HG02623 (cell line): ENCODE measurements around the gene BEAN1.
A peak's percentile ranks its signal among the peaks of the same experiment; 100 is the strongest.

Source experiments
- ATAC-seq: cut with Tn5 transposase; IDR thresholded peaks from one replicate; pipeline ENCODE4 v1.9.1; 2021; ENCODE audit warnings: moderate library complexity; ENCODE audit not compliant: unreplicated experiment

The BEAN1 gene

DNA sequence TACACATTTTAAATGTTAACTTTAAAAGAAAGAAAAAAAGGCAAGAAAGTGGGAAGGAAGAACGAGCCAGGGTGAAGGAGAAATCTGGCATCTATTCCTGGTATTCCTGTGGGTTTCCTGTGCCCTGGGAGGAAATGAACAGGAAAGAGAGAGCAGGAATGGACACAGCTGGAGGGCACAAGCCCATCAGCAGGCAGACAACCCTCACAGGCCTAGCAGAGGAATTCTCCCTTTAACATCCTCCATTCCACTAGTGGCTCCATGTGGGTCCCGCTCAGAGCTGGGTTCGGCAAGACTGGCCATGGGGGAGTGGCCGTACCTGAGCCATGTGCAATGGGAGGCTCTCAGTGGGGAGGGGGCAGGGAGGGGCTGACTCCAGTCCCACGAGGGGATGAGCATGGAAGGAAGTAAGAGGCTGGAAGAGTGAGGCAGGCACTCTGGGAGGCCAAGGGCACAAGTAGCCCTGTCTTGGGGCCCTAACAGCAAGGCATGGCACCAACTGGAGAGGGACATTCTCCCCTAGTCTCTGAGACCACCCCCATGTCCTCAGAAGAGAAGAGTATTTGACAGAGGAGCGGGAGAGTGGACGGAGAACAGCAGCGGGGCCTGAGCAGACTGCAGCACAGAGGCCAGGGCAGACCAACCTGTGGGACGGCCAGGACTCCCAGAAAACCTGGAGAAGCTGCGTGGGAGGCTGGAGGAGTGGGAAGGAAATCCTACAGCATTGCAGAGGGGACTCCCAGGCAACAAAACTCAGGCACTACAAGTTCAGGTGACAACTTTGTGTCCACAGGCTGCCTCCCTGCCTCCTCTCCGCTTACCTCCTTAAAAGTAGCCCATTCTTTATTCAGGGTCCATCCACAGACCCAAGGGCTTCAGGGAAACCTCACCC is 92.6 kb downstream of the BEAN1 start:
- no peak for ATAC-seq

- no peak for ATAC-seq
These were observed 93.5 kb downstream of the BEAN1 start for GRCh38 chr16:66520406-66521170.

DNA sequence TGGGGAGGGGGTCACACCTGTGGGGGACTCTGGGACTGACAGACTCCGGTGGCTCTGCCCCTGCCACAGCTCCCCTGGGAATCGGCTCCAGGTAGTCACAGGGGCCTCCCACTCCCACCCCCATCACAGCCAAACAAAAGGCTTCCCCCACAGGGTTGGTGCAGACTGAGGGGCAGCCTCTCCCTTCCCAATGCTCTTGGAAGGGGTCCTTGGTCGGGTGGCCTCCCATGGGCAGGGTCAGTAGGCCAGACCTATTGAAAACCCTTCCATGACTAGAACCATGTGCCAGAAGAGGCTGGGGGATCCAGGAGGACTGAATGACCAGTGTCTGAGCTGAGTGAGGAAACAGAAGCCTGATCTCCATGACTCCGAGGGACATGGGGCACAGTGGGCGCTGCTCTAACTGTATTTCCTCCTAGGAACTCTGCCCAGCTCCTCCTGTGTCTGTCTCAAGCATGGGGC is 94.2 kb downstream of the BEAN1 start:
- ATAC-seq: no peak

- peak; percentile 58 for ATAC-seq
These were observed 95.1 kb downstream of the BEAN1 start for GRCh38 chr16:66521951-66522771.

- no peak for ATAC-seq
These were observed 95.9 kb downstream of the BEAN1 start for GRCh38 chr16:66522816-66523590.

GRCh38 chr16:66523861-66524354 is 96.8 kb downstream of the BEAN1 start:
- ATAC-seq: peak; percentile 41

GRCh38 chr16:66524601-66525164 is 97.6 kb downstream of the BEAN1 start:
- ATAC-seq: peak; percentile 48

DNA sequence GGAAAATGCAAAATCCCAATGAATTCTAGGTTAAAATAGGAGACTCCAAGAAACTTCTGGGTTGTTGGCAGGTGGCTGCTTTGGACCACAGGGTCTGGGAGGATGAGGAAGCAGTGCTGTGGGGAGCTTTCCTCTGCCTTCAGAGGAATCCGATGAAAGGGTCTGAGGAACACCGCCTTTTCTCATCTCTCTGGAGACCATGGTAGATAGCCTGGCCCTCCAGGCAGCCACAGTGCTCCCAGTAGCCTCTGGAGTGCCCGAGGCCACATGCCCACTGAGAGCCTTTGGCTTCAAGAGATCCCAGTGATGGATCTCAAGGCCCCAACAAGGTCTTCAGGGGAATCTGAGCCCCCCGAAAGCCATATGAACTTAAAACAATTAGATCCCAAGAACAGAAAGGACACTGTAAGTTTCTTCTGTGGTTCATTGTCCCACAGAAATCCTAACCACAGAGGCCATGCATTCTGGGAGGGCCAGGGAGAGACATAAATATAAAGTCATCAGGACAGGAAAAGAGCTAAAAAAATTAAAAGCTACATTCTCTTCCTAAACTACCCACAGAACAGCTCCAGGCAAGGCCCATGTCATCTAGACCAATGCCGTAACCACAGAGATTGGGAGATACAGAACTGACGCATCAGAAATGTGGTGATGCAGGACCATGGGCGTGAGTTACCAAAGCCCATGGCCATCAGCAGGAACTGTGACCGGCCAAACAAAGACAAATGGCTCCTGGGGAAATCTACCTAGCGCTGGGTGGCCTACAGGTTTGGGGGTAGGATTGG is 98.5 kb downstream of the BEAN1 start:
- no peak for ATAC-seq

DNA sequence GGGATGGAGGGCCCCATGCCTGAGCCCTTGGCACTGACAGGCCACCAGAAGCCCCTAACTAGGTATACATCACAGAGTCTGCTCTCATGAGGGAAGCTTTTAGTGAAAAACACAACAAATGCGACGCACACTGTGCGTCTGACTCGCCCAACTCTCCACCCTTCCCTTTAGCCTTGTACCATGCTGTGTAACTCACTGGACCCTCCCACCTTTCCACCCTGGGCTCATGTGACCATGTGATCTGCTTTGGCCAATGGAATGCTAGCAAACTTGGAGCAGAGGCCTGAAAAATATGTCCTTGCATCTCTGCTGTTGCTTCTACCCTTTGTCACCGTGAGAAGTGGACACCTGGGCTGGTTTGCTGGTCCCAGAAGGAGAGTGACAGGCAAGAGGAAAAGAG is 101.2 kb downstream of the BEAN1 start:
- no peak for ATAC-seq

- no peak for ATAC-seq
These were observed 102.4 kb downstream of the BEAN1 start for GRCh38 chr16:66529475-66529874.
